Brain microvascular endothelial cell (primary cell): Measurements from ENCODE around the gene APBA2.

ENCODE experiments used
- DNase-seq: peaks from one replicate; pipeline ENCODE4 v3.0.0-alpha.2; 2020
- H3K27ac ChIP-seq: fragments of 250-450 bp; sonication (Bioruptor Pico); 2 replicates; pipeline ENCODE4 v1.5.1; 2020; ENCODE audit warnings: mild to moderate bottlenecking, moderate library complexity
- H3K27me3 ChIP-seq: fragments of 250-450 bp; sonication (Bioruptor Pico); replicated peaks from 2 replicates; pipeline ENCODE4 v1.5.1; 2020; ENCODE audit warnings: mild to moderate bottlenecking
- H3K36me3 ChIP-seq: fragments of 250-450 bp; sonication (Bioruptor Pico); replicated peaks from 2 replicates; pipeline ENCODE4 v1.5.1; 2020; ENCODE audit warnings: mild to moderate bottlenecking
- H3K4me3 ChIP-seq: 2 replicates; pipeline ENCODE4 v1.5.1; 2011; ENCODE audit warnings: low read depth, mild to moderate bottlenecking, control low read depth, low read length, moderate library complexity
- in situ Hi-C: cut with HindIII; loops from 2 replicates; pipeline ENCODE4 v1.10.0; 2017; ENCODE audit warnings: low sequenced_read_pairs, low pct_ligation_motif_present
- TF ChIP-seq, protein P1 (sequence below): IDR thresholded peaks from 2 replicates; pipeline ENCODE4 v1.5.1; 2011; ENCODE audit warnings: low read depth, mild to moderate bottlenecking, moderate library complexity, low read length, control low read depth, inconsistent platforms; ENCODE audit errors: missing control alignments

Gene APBA2

GRCh38 chr15:29031502-29032228, 145.9 kb downstream of the APBA2 start:
- H3K36me3 ChIP-seq: no peaks in the 10 kb centered on the region
- DNase-seq: no peak
- no peak overlapping the region for H3K4me3 ChIP-seq
- in situ Hi-C loops: no loop called here
- TF ChIP-seq, protein P1, sequence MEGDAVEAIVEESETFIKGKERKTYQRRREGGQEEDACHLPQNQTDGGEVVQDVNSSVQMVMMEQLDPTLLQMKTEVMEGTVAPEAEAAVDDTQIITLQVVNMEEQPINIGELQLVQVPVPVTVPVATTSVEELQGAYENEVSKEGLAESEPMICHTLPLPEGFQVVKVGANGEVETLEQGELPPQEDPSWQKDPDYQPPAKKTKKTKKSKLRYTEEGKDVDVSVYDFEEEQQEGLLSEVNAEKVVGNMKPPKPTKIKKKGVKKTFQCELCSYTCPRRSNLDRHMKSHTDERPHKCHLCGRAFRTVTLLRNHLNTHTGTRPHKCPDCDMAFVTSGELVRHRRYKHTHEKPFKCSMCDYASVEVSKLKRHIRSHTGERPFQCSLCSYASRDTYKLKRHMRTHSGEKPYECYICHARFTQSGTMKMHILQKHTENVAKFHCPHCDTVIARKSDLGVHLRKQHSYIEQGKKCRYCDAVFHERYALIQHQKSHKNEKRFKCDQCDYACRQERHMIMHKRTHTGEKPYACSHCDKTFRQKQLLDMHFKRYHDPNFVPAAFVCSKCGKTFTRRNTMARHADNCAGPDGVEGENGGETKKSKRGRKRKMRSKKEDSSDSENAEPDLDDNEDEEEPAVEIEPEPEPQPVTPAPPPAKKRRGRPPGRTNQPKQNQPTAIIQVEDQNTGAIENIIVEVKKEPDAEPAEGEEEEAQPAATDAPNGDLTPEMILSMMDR: no peak
- no peaks in the 10 kb centered on the region for H3K27me3 ChIP-seq
- no peak overlapping the region for H3K27ac ChIP-seq

GRCh38 chr15:29032229-29032625, 146.5 kb downstream of the APBA2 start:
- in situ Hi-C loops: no loop called here
- Histone ChIP-seq H3K27ac (no peak overlapping the region), H3K36me3 (no peaks in the 10 kb centered on the region), H3K27me3 (no peaks in the 10 kb centered on the region), H3K4me3 (no peak overlapping the region)
- TF ChIP-seq, protein P1: no peak
- no peak for DNase-seq

DNA sequence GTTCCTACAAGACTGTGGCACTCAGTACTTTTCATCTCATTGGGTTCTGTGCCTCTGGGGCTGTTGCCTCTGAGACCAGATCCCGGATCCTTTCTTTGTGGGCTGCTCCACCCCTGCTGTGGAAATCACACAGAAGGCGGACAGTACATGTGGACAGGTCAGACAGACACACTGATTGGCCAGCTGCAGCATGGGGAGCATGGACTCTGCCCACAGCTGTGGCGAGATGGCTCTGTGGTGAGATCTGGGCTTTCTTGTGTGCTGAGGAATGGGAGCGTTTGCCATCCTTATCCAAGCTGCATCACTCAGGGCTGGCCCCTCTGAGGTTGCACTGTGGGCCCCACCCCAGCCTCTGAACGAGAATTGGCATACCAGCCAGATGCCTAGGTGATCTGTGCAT, 147.0 kb downstream of the APBA2 start:
- in situ Hi-C loops: no loop called here
- Histone ChIP-seq H3K36me3 (no peaks in the 10 kb centered on the region), H3K27ac (no peak overlapping the region), H3K27me3 (no peaks in the 10 kb centered on the region), H3K4me3 (no peak overlapping the region)
- TF ChIP-seq, protein P1: no peak
- DNase-seq: no peak

GRCh38 chr15:29034151-29034550, 148.4 kb downstream of the APBA2 start:
- H3K27ac ChIP-seq: no peak overlapping the region
- no peaks in the 10 kb centered on the region for H3K27me3 ChIP-seq
- no peak overlapping the region for H3K4me3 ChIP-seq
- no peaks in the 10 kb centered on the region for H3K36me3 ChIP-seq
- TF ChIP-seq, protein P1: no peak
- in situ Hi-C loops: no loop called here
- DNase-seq: no peak

- DNase-seq: no peak
- in situ Hi-C loops: no loop called here
- Histone ChIP-seq H3K36me3 (no peaks in the 10 kb centered on the region), H3K27ac (no peak overlapping the region), H3K4me3 (no peak overlapping the region), H3K27me3 (no peaks in the 10 kb centered on the region)
- TF ChIP-seq, protein P1: no peak
Measured at GRCh38 chr15:29034593-29035335, 149.0 kb downstream of the APBA2 start.
